HG03460 (cell line): ENCODE results near the gene RORB.

Experiments
- ATAC-seq: cut with Tn5 transposase; IDR thresholded peaks from one replicate; pipeline ENCODE4 v1.9.1; 2021; ENCODE audit not compliant: unreplicated experiment

Gene RORB

GRCh38 chr9:74496819-74497747, at the start of gene RORB:
RORB (plus strand) TSS chr9:74497335; CDS start chr9:74497977, 642 bp downstream.
- ATAC-seq = peak; percentile 82

GRCh38 chr9:74447451-74448193, 49.5 kb upstream of the RORB start:
- ATAC-seq = no peak

GRCh38 chr9:74449060-74449459, 48.1 kb upstream of the RORB start:
- ATAC-seq = no peak

GRCh38 chr9:74458832-74459231, 38.3 kb upstream of the RORB start:
- ATAC-seq = no peak

- no peak for ATAC-seq
Measured at GRCh38 chr9:74463825-74464224, 33.3 kb upstream of the RORB start.

- ATAC-seq = no peak
Measured at GRCh38 chr9:74478606-74479005, 18.5 kb upstream of the RORB start.

- ATAC-seq = no peak
Measured at GRCh38 chr9:74479711-74480110, 17.4 kb upstream of the RORB start.

- ATAC-seq = no peak
Measured at GRCh38 chr9:74487395-74487794, 9.7 kb upstream of the RORB start.

GRCh38 chr9:74493512-74493911, 3.6 kb upstream of the RORB start:
- no peak for ATAC-seq

GRCh38 chr9:74494490-74494889, 2.6 kb upstream of the RORB start:
- ATAC-seq = no peak

- ATAC-seq = no peak
Measured at GRCh38 chr9:74496406-74496805, 729 bp upstream of the RORB start.

- ATAC-seq = no peak
Measured at GRCh38 chr9:74497748-74498620, 849 bp downstream of the RORB start.

- ATAC-seq = no peak
Measured at GRCh38 chr9:74498621-74499095, 1.5 kb downstream of the RORB start.

GRCh38 chr9:74499111-74499601, 2.0 kb downstream of the RORB start:
- ATAC-seq = no peak

- no peak for ATAC-seq
Measured at GRCh38 chr9:74499770-74500583, 2.8 kb downstream of the RORB start.

GRCh38 chr9:74500584-74500924, 3.4 kb downstream of the RORB start:
- ATAC-seq = no peak

GRCh38 chr9:74501570-74501969, 4.4 kb downstream of the RORB start:
- ATAC-seq = no peak

GRCh38 chr9:74503219-74503618, 6.1 kb downstream of the RORB start:
- ATAC-seq = no peak

GRCh38 chr9:74503666-74504065, 6.5 kb downstream of the RORB start:
- no peak for ATAC-seq

GRCh38 chr9:74511333-74511732, 14.2 kb downstream of the RORB start:
- ATAC-seq = no peak
